ENCODE data around the gene COBL. TPM values are rescaled to one million over a fixed set of nuclear protein-coding genes. Genes with fewer than 3 reads are reported as not detected.

Gene COBL
- total and polyA plus RNA-seq, 10 of the 15 experiments (the other 5 are each of a cell fraction or from before 2014, with no cell fraction given) = 0.21 TPM; not detected in 9

GRCh38 chr7:51249991-51250390 is 66.6 kb downstream of the COBL start:
- Histone ChIP-seq H3K27ac (ENCODE audit: control insufficient read depth, insufficient read depth) (no peak overlapping the region), H3K4me2 (ENCODE audit: control insufficient read depth, insufficient read depth) (no peak overlapping the region), H3K9ac (ENCODE audit: control insufficient read depth, insufficient read depth, low read length) (no peak overlapping the region), H3K36me3 (ENCODE audit: control insufficient read depth in 2 of 2, insufficient read depth in 2 of 2, low read length in 1 of 2) (no peaks in the 10 kb centered on the region), H2AFZ (ENCODE audit: control insufficient read depth, low read depth, low read length) (no peak overlapping the region), H3K79me2 (ENCODE audit: control insufficient read depth, insufficient read depth, low read length) (no peaks in the 10 kb centered on the region), H3K4me3 (no peak overlapping the region), H3K27me3 (replicated peaks in 1 of 2; ENCODE audit: control insufficient read depth in 2 of 2, insufficient read depth in 2 of 2, low read length in 1 of 2) (no peaks in the 10 kb centered on the region), H3K9me3 (replicated peaks; ENCODE audit: control insufficient read depth, insufficient read depth, low read length) (no peaks in the 10 kb centered on the region), H4K20me1 (ENCODE audit: control insufficient read depth, insufficient read depth) (no peaks in the 10 kb centered on the region), H3K4me1 (ENCODE audit: control insufficient read depth, insufficient read depth, low read length) (no peaks in the 10 kb centered on the region)
- FAIRE-seq (no peak), DNase-seq (ENCODE audit: low read depth, low spot score) (no peak), ATAC-seq (no peak)
- no TSS peak for BruUV-seq (replicated peaks)
- 44% methylated on average over 3 of the region's 3 CpGs for WGBS (ENCODE audit: insufficient coverage, insufficient replicate concordance, low lambda C conversion rate, missing lambda C conversion rate)
- in situ Hi-C loops (cut with MboI) (no loop called here), intact Hi-C loops (cut with micrococcal nuclease; ENCODE audit: unreplicated experiment) (no loop called here)
- SMC1A ChIA-PET (ENCODE audit: uncharacterized antibody, unreplicated experiment) = no interaction called here
- POLR2A ChIA-PET = no interaction called here
- RAD21 ChIA-PET (ENCODE audit: unreplicated experiment) = no interaction called here
- CTCF ChIA-PET = interaction anchor here (0.9 kb wide), 1 partner anchor 10 kb away, joined by 3 read pairs; no protein-coding TSS in a partner anchor
- TF ChIP-seq YBX1 (IDR thresholded peaks at IDR 0.05) (no peak), MEF2B (IDR thresholded peaks at IDR 0.05; ENCODE audit: partially characterized antibody, poor library complexity, severe bottlenecking) (no peak), CREM (IDR thresholded peaks at IDR 0.05; ENCODE audit: low read depth) (no peak), HDAC2 (IDR thresholded peaks at IDR 0.05) (no peak), ZNF687 (IDR thresholded peaks at IDR 0.05) (no peak), RAD51 (IDR thresholded peaks at IDR 0.05) (no peak)
- TF ChIP-seq, protein P1, sequence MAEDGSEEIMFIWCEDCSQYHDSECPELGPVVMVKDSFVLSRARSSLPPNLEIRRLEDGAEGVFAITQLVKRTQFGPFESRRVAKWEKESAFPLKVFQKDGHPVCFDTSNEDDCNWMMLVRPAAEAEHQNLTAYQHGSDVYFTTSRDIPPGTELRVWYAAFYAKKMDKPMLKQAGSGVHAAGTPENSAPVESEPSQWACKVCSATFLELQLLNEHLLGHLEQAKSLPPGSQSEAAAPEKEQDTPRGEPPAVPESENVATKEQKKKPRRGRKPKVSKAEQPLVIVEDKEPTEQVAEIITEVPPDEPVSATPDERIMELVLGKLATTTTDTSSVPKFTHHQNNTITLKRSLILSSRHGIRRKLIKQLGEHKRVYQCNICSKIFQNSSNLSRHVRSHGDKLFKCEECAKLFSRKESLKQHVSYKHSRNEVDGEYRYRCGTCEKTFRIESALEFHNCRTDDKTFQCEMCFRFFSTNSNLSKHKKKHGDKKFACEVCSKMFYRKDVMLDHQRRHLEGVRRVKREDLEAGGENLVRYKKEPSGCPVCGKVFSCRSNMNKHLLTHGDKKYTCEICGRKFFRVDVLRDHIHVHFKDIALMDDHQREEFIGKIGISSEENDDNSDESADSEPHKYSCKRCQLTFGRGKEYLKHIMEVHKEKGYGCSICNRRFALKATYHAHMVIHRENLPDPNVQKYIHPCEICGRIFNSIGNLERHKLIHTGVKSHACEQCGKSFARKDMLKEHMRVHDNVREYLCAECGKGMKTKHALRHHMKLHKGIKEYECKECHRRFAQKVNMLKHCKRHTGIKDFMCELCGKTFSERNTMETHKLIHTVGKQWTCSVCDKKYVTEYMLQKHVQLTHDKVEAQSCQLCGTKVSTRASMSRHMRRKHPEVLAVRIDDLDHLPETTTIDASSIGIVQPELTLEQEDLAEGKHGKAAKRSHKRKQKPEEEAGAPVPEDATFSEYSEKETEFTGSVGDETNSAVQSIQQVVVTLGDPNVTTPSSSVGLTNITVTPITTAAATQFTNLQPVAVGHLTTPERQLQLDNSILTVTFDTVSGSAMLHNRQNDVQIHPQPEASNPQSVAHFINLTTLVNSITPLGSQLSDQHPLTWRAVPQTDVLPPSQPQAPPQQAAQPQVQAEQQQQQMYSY (CRISPR knock-in tag; IDR thresholded peaks at IDR 0.05) = no peak
- TF ChIP-seq, protein P2, sequence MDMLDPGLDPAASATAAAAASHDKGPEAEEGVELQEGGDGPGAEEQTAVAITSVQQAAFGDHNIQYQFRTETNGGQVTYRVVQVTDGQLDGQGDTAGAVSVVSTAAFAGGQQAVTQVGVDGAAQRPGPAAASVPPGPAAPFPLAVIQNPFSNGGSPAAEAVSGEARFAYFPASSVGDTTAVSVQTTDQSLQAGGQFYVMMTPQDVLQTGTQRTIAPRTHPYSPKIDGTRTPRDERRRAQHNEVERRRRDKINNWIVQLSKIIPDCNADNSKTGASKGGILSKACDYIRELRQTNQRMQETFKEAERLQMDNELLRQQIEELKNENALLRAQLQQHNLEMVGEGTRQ (IDR thresholded peaks at IDR 0.05; ENCODE audit: borderline replicate concordance, low read depth, low read length) = no peak
- TF ChIP-seq, protein P3, sequence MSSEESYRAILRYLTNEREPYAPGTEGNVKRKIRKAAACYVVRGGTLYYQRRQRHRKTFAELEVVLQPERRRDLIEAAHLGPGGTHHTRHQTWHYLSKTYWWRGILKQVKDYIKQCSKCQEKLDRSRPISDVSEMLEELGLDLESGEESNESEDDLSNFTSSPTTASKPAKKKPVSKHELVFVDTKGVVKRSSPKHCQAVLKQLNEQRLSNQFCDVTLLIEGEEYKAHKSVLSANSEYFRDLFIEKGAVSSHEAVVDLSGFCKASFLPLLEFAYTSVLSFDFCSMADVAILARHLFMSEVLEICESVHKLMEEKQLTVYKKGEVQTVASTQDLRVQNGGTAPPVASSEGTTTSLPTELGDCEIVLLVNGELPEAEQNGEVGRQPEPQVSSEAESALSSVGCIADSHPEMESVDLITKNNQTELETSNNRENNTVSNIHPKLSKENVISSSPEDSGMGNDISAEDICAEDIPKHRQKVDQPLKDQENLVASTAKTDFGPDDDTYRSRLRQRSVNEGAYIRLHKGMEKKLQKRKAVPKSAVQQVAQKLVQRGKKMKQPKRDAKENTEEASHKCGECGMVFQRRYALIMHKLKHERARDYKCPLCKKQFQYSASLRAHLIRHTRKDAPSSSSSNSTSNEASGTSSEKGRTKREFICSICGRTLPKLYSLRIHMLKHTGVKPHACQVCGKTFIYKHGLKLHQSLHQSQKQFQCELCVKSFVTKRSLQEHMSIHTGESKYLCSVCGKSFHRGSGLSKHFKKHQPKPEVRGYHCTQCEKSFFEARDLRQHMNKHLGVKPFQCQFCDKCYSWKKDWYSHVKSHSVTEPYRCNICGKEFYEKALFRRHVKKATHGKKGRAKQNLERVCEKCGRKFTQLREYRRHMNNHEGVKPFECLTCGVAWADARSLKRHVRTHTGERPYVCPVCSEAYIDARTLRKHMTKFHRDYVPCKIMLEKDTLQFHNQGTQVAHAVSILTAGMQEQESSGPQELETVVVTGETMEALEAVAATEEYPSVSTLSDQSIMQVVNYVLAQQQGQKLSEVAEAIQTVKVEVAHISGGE (CRISPR knock-in tag; IDR thresholded peaks at IDR 0.05) = no peak
- TF ChIP-seq, protein P4, sequence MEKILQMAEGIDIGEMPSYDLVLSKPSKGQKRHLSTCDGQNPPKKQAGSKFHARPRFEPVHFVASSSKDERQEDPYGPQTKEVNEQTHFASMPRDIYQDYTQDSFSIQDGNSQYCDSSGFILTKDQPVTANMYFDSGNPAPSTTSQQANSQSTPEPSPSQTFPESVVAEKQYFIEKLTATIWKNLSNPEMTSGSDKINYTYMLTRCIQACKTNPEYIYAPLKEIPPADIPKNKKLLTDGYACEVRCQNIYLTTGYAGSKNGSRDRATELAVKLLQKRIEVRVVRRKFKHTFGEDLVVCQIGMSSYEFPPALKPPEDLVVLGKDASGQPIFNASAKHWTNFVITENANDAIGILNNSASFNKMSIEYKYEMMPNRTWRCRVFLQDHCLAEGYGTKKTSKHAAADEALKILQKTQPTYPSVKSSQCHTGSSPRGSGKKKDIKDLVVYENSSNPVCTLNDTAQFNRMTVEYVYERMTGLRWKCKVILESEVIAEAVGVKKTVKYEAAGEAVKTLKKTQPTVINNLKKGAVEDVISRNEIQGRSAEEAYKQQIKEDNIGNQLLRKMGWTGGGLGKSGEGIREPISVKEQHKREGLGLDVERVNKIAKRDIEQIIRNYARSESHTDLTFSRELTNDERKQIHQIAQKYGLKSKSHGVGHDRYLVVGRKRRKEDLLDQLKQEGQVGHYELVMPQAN (conservative IDR thresholded peaks at IDR 0.05) = no peak

All from GM12878 (cell line).